Measurements from ENCODE around the gene SH2B3.

- no peak for TF ChIP-seq CTCF (IDR thresholded peaks at IDR 0.05)
- no peak for TF ChIP-seq EZH2 (IDR thresholded peaks at IDR 0.05; ENCODE audit: borderline replicate concordance, insufficient read depth, low read depth, low read length, poor library complexity, severe bottlenecking)
These were observed 50.0 kb downstream of the SH2B3 start for GRCh38 chr12:111455448-111456320.
